DMS79 (cell line): Measurements from ENCODE around the gene LAMA5.

ENCODE experiments used
- DNase-seq: peaks from one replicate; lab custom pipeline; 2025; lab: John Stamatoyannopoulos, UW

LAMA5 gene

DNA sequence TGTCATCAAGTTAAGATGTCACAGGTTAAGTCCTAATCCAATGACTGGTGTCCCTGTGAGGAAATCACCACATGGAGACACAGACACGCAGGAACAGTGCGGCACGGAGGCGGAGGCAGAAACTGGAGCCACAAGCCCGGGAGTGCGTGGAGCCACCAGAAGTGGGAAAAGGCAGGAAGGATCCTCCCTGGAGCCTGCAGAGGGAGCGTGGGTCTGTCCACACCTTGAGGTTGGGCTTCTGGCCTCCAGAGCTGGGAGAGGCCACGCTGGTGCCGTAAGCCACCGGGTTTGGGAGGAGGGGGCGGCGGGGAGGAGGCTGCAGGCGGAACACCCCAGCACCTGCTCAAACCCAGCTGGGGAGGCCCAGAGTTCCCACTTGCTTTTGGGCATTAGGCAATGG is 36.2 kb upstream of the LAMA5 start:
- no peak for DNase-seq

DNA sequence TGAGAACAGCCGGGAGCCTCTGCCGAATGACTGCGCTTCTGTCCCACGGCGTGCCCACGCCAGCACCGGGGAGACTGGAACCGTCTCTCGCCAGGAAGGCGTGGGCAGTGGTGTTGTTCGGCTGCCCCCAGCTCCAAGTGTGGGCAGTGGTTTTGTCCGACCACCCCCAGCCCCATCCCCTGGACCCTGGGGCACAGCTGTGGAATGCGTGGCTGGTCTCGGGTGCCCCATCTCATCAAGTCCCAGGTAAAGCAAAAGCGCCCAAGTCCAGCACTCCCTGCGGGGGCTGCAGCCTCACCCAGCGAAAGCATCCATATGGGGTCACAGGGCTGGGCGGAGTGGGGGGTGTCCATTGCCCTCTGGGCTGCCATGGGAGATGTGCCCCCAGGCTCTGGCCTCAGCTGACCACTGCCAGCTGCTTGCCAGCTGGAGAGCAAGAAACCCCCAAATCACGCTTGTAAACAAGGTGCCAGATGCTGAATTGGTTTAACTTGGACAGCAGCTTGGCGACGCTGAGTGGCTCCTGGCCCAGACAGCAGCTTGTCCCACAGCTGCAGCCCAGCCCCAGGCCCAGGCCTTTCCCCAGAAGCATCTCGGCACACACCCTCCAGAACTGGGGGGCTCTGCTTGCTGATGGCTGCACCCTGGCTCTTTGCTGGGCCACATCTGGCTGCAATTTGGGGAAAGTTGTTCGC is 35.5 kb upstream of the LAMA5 start:
- DNase-seq: no peak

DNA sequence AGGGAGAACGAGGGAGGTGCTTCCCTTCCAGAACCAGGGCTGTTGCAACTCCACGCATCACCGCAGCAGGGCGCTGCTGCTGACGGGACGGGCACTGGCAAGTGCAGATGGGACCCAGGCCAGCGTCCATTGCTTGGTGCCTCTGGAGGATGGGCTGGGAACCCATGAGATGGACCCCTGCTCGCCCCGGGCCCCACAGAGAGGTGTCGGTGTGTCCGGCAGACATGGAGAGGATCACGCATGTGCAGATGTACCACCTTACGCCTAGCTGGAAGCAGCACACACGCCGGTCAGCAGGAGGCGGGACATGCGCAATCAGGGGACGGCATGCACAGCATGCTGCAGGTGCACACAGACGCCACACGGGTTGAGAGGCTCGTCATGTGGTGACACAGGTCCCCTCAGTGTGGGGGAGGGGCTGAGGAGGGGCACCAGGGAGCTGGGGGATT is 34.2 kb upstream of the LAMA5 start:
- DNase-seq: no peak

DNA sequence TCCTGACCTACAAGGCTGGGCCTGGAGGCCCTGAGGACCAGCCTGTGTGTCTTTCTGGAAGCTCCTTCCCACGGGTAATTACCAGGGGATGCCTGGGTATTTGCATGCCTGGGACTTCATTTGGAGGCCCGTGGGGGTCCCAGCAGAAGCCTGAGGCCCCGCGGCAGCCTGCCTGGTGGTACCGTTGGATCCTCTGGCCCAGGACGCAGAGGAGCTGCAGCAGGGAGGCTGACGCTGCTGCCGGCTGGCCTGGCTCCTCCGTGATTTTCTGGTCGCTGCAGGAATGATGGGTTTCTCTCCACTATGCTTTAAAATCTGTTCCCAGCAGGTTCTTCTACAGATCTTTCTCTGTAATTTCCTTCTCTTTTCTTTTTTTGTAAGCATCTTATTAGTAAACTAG is 33.4 kb upstream of the LAMA5 start:
- DNase-seq: no peak

DNA sequence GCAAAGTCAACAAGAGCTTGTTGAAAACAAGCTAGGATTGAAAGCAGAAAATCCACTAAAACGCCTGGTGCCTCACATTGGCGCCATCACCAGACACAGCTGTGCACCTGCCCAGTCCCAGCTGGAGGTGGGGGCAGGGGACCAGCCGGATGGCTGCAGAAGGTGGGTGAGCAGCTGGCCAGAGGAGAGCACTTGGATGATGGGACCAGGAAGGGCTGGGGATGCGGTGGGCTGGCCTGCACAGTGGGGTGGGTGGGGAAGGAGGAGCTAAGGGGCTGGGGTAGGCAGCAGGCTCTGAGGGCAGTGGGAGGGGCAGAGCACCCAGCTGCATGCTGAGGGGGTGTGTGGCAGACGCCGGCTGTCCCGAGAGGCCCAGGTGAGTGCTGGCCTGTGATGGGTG is 32.9 kb upstream of the LAMA5 start:
- no peak for DNase-seq

DNA sequence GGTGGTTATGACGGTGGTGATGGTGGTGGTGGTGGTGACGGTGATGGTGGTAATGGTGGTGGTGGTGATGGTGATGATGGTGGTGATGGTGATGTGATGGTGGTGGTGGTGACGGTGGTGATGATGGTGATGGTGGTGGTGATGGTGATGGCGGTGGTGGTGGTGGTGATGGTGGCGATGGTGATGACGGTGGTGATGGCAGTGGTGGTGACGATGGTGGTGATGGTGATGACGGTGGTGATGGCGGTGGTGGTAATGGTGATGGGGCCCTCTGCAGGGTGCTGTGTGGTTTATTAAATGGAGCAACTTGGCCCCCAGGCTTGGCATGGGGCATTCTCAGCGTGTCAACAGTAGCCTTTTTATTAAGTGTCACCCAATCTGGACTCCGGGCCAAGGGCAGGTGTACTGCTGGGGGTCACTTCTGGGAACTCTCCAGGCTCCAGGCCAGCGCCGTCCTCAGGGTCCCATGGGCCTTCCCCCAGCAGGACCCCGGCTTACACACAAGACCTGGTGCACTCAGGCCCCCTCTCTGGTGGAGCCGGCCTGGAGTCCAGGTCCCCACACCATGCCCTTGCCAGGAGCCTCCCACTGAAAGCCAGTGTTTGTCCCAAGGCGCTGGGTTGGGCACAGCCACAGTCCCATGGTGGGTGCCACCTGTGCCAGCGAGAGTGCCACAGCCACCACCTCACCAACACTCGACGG is 31.2 kb upstream of the LAMA5 start:
- DNase-seq: no peak

DNA sequence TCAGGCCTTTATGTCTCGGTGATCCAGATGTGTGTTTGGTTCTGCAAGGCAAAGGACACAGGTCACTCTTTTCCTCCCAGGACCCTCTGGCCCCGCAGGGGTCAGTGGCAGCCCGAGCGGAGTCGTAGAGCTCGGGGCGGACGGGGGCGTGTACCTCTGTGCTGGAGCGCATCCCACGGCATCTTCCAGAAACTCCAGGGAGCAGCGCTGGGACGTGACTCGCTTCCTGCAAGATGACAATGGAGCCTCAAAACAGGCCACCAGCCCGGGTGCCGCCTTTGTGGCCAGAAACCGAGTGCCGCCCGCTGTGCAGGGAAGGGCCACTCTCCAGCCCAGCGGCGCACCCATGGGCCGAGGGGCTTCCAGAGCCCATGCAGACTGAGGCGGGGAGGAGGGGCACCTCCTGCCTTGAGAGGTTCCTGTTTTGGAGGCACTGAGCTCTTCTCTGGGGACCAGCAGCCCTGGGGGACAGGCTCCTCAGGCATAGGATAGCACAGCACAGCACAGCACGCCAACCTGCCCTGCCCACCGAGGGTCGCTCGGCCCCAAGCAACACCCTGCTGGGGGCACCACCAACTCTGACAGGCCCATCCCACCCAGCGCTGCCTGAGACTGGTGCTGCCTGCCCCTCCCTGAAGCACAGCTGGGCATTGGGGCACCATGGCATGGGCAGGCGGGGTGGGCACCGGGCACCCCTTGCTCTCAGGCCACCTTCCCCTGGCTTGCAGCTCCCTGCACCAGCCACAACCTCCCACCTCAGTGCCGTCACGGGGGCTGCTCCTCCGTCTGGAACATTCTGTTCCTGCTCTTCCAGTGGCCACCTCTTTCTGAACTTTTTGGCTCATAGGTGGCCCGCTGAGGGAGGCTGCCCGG is 29.5 kb upstream of the LAMA5 start:
- no peak for DNase-seq

DNA sequence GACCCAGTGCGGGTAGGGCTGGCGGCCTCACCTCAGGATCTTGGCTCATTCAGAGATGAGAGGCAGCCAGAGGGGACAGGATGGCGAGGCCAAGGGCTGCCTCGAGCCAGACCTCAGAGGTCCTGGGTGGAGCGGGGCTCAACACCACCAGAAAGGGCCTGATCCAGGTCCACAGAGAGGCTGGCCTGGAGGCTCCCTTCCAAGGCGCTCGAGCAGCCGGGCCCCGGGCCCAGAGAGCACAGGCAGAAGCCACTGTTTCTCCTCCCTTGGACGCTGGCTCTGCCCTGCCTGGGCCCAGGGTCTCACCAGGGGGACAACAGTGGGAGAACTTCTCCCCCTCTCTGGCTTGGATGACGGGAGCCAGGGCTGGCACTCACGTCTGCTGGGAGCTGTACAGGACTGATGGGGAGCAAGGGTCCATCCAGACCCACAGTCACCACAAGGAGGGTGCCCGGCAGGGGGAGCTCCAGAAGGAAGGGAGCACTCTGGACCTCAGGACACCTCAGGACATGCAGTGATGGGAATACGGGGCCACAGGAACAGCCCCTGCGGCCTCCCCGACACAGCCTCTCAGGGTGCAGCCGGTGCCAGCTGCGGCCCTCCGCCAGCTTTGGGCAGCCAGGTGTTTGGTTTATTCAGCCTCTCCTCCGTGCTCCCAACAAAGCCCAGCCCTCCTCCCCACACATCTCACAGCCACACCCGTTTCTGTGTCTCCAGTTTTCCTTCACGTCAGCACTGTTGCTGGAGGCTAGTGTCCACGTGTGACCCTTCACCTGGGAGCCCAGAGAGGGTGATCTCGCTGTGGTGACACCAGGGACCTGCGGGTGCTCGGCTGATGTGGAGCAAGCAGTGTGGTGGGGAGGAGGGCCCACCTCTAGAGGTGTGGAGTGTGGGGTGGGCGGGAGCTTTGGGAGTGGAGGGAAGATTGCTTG is 28.5 kb upstream of the LAMA5 start:
- DNase-seq: no peak

DNA sequence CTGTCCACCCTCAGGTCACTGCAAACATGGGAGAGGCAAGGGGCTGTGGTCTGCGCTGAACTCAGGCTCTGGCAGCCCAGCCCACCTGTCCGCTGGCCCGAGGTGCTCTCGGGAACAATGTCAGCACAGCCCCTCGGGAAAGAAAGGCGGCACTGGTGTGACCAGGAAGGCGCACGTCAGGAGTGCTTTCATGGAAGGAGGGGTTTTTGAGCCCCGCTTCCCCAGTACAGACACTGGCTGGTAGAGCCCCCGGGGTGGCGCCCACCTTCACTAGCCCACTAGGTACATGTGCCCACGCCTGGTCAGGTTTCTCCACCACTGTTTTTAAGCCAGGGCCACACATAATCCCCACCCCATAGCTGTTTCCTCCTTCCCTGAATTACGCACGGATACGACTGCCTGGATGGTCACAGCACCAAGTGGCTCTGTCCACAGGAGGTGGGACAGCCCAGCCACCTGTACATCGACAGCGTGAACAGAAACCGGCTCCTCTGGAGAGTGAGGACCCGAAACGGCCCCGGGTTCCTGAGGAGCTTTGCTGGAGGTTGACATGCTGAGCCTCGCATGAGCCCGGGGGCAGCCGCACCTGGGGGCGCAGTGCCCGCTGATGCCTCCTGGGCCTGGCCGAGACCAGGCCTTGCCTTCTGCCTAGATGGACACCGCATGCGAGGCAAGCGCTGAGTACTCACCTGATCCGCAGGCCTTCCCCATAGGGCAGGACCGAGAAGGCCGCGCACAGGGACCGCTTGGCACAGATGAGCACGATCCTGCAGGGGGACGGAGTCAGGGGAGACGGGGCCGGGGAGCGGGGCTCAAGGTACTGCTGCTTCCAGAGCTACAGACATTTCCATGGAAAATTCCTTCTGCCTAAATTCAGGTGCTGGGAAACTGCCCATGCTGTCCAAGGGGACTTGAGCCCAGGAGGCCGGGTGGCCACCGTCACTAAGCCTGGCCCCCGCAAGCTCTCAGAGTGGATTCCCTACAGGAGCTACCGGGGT is 27.4 kb upstream of the LAMA5 start:
- DNase-seq: no peak

DNA sequence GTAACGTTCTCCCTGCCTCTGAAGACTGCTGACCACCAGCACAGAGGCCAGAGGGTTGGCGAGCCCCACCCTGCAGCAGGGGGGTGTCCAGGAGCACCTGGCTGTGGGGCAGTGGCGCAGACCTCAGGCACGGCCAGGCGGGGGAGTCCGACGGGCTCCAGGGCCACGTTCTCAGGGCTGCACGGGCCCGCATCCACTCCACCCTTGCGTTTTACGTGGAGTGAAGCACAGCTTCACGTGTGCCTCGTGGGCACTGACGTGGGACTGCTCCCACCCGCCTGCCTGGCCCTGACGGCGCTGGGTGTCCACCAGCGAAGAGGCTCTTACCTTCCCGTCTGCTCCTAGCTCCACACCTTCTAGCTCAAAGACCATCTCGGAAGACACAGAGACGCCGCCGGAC is 26.7 kb upstream of the LAMA5 start:
- no peak for DNase-seq

DNA sequence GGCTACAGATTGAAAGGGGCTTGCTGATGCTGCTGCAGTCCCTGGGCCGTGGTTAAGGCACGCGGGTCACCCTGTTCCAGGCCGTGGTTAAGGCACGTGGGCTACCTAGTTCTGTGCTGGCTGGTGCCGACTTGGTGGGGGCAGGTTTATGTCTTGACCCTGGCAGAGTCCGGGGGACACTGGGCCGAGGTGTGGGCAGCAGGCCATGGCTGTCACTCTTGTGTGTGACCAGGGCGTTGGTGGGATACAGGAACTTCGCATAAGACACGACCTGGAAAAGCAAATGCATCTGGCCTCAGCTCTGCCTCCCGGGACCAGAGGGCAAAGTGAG is 26.2 kb upstream of the LAMA5 start:
- no peak for DNase-seq

DNA sequence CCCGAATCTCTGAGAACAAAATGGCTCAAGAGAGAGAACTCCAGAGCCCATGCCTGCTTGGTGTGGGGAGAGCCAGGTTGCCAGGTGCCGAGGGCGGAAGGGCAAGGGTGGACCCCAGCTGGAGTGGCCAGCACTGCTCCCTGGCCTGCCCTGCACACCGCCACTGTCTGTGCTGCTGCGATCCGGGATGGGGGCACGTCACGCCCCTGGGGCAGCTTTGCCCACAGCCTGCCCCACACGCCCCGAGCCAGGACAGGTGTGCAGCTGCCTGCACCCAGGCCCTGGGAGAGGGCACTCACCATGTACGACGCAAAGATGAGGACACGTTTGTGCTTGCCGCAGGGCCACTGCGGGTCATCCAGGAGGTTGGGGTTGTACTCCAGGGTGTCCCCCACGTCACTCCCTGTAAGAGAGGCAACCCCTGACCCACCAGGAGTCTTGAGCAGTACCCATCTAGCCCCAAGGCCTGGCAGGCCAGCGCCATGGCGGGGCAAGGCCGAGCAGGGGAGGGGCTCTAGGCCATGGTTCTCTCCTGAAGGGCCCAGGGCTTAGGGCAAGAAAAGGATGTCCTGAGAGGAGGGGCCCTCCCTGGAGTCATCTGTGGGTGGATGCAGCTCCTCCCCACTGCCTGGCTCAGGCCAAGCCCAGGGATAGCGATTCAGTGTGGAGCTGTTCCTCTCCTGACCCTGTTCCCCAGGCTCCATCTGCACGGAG is 25.7 kb upstream of the LAMA5 start:
- DNase-seq: no peak

DNA sequence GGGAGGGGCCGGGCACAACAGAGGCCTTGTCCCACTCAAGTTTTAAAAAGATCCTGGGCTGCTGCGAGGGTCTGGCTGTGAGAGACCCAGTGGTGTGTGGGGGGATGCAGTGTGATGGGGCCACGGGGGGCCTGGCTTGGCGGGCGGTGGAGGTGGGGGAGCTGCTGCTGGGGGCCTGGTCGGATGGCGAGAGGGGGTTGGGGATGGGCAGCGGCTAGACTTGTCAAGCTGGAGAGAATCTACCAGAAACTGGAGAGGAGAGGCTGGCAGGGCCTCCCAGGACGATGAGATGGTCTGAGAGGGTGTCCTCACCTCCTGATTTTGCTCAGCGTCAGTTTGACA is 24.9 kb upstream of the LAMA5 start:
- no peak for DNase-seq

DNA sequence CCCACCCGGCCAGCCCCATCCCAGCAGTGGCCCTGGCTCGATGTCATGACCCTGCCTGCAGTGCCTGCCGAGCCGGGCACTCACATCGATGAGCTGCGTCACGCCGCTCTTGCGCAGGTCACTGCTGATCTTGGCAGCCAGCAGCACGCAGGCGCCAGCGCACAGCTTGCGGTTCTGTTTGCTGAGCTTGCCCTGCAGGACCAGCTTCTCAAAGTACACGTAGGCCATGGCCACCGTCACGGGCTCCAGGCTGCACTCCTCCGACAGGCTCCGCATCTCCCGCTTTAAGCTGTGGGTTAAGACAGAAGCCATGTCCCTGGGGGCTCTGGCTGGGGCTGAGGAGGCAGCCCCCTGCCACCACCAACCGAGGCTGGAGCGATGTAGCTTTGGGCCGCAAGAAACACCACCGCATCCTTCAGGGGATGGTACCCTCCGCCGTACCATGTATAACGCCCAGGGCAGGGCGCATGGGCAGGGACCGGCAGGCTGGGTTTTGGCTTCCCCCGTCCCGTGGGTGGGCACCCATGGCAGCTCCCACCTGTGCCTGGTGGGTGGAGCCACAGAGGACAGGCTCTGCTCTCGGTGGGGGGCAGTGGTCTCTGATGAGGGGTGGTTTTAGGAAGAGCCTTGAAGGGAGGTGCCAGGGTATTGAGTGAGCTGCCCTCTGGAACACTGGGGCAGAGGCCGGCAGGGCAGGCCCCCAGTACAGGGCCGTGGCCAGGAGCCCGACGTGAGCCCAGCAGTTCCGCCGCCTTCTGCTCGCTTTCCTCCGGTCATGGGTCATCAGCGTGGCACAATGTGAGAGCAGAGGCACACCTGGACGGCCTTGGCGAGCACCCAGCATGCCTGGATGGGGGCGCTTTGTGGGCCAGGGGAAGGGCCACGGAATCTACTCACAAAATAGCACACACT is 24.3 kb upstream of the LAMA5 start:
- DNase-seq: no peak

DNA sequence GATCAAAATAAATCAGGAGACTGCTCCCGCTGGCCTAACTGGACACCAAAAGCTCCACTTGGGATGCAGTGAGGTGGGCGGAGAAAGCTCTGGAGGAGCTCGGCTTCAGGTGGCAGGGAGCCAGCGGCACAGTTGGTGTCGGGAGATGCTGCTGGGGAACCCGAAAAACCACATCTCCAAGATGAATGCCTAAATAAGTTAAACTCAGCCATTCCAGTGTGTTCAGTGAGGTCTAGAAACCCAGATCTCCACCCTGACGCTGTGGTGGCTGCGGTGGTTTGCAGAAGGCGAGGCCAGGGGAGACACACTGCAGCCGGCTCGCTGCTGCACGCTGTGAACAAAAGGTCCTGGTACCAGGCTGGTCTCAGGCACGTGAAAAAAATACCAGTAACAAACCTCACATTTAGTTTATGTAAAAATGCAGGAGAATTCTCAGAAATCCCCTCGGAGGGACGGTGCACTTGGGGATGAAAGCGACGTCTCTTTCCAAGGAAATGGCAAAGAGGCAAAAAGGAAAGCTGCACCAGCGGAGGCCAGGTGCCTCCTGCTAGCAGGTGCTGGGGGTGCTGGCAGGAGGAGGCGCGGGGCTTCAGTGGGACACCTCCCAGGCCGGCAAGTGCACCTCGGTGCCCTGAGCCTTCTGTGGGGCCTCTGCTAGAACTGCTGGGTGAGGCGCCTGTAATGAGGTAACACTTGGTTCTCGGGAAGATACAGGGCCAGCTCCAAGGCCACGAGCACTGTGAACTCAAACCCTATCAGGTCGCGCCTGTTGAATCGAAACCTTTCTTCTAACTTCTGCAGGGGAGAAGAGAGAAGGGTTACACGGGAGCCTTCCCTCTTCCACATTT is 23.4 kb upstream of the LAMA5 start:
- no peak for DNase-seq

DNA sequence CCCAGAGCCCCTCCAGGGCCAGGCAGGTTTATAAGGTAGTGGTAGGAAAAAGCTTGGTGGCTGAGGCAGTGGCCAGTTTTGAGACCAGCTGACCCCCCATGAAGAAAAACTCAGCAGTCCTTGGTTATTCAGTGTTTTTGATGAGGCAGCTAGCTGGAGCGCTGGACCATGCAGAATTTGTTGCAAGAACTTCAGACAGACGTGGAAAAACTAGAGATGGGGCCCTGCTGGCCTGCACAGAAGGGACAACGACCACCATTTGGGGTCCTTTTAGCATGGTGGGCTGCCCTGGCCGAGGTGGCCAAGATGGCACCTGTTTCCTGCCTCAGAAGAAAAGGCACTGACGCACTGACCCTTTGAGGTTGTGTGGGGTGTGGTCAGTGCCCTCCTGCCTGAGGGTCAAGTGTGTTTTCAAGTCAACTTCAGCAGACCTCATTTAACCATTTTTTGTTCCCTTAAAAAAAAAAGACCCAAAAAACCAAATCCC is 22.5 kb upstream of the LAMA5 start:
- no peak for DNase-seq

DNA sequence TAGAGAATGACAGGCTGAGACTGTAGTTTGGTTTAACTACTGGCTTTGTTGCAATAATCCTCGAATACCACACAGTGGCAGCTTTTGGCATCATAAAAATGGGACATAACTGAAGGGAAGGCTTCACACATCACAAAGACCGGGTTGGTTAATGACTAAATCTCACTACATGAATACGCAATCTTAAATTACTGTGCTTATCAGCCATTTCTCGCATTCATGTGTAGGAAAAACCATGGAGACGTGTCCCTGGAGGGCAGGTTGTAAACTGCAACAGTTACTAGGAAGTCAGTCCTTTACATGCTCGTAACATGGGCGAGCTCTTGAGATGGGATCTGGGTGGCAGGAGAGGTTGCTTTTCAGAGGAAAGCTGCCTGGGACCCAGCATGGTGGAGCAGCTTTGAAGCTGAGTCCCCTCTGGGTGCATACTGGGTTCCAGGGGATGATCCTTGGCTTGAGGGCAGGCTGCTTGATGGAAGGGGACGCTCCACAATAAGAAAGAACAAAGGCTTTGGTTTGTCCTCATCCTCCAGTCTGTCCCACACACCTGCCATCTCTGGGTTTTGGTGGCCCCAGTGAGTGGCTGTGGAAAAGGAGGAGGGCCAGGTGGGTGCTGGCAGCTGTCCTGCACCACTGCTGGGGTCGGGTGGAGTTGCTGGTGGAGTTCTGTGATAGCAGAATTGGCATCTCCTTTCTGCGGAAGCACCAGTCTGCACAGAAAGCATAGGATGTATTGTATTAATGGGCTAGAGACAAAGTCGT is 21.9 kb upstream of the LAMA5 start:
- DNase-seq: no peak
